RWPE1 (cell line): ENCODE results near the gene SPOCK1.

Source experiments
- CTCF ChIA-PET: fragments of 350-600 bp; sonication (Branson Sonifier 250); formaldehyde crosslinking; extraction: SDS; loops from one replicate; lab custom pipeline; 2021; lab: Yijun Ruan, JAX
- POLR2A ChIA-PET: fragments of 400-600 bp; formaldehyde crosslinking; extraction: SDS; loops from one replicate; lab custom pipeline; 2020; ENCODE audit warnings: antibody characterized with exemption; ENCODE audit not compliant: low non-redundant PET; lab: Yijun Ruan, JAX
- DNase-seq: peaks from one replicate; pipeline ENCODE4 v3.0.0; 2012; ENCODE audit warnings: low spot score
- H3K27ac ChIP-seq: fragments of 450-650 bp; 2 replicates; pipeline ENCODE4 v1.5.1; 2017
- CTCF ChIP-seq: fragments of 450-650 bp; conservative IDR thresholded peaks from 2 replicates; pipeline ENCODE4 v1.5.1; 2017; ENCODE audit warnings: low read depth, mild to moderate bottlenecking

SPOCK1 gene

DNA sequence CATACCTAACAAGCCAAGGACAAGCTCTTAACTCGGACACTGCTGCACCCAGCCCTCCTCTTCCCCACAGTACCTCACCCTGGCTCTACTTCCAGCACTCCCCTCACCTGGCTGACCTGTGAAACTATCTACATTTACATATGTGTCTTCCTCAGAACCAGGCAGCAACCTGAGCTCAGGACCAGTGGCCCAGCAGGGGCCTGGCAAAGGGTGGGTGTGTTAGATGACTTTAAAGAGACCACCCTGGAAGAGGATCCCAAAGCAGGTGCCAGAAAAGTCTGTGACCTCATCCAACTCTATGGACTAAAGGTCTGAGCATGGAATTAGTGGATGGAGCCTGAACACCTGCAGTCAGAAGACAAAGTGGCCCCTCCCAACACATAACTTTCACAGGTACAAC lies 400.9 kb downstream of the SPOCK1 start:
- CTCF ChIA-PET = no interaction called here
- POLR2A ChIA-PET = no interaction called here
- no peak for DNase-seq
- no peak overlapping the region for H3K27ac ChIP-seq
- TF ChIP-seq CTCF = no peak

DNA sequence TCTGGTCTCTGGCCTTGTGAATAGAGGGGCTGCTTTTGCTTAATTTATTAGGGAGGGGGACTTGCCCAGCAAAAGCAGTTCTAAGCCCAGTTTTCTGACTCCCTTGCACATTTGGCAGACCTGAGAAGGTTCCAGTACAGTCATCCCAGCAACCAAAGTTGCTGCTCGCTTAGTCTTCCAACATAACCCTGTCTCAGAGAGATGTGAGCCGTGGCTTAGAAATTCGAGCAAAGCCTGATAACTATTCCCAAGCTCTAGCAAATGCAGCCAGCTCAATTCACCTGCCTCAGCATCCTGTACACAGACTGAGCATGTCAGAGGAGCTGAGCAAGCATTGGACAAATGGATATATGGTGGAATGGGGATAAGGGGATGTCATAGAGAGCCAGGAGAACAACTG lies 401.9 kb downstream of the SPOCK1 start:
- H3K27ac ChIP-seq = no peak overlapping the region
- ChIA-PET POLR2A (no interaction called here), CTCF (interaction anchor here (0.7 kb wide), 1 partner anchor 22 kb away, joined by 4 read pairs; no protein-coding TSS in a partner anchor)
- no peak for DNase-seq
- TF ChIP-seq CTCF = no peak

GRCh38 chr5:137096149-137097103 lies 402.7 kb downstream of the SPOCK1 start:
- DNase-seq = peak; percentile 49
- no peak overlapping the region for H3K27ac ChIP-seq
- no peak for TF ChIP-seq CTCF
- ChIA-PET CTCF (interaction anchor here (0.6 to 0.7 kb wide), 2 partner anchors 22 to 1250 kb away, joined by 3 to 4 read pairs; no protein-coding TSS in a partner anchor), POLR2A (no interaction called here)

GRCh38 chr5:137095597-137095996 lies 403.5 kb downstream of the SPOCK1 start:
- CTCF ChIA-PET = interaction anchor here (0.6 kb wide), 1 partner anchor 1249 kb away, joined by 3 read pairs; no protein-coding TSS in a partner anchor
- POLR2A ChIA-PET = no interaction called here
- no peak overlapping the region for H3K27ac ChIP-seq
- DNase-seq = no peak
- TF ChIP-seq CTCF = no peak

GRCh38 chr5:137092831-137093230 lies 406.3 kb downstream of the SPOCK1 start:
- ChIA-PET POLR2A (no interaction called here), CTCF (interaction anchor here (1.2 kb wide), 1 partner anchor 18 kb away, joined by 5 read pairs; no protein-coding TSS in a partner anchor)
- DNase-seq = no peak
- H3K27ac ChIP-seq = no peak overlapping the region
- no peak for TF ChIP-seq CTCF

GRCh38 chr5:137091472-137091871 lies 407.7 kb downstream of the SPOCK1 start:
- H3K27ac ChIP-seq = no peak overlapping the region
- ChIA-PET POLR2A (interaction anchor here (0.6 kb wide), 1 partner anchor 1865 kb away, joined by 3 read pairs; no protein-coding TSS in a partner anchor), CTCF (interaction anchor here (1.2 kb wide), 1 partner anchor 12 kb away, joined by 3 read pairs; no protein-coding TSS in a partner anchor)
- no peak for DNase-seq
- no peak for TF ChIP-seq CTCF
